ENCODE results near the gene PDSS2.

The PDSS2 gene

GRCh38 chr6:107318100-107318736, 141.1 kb downstream of the PDSS2 start:
- H3K9ac ChIP-seq (ENCODE audit: low read length): peak overlapping the region; percentile 35
- no peak overlapping the region for H3K27ac ChIP-seq (ENCODE audit: low read length, poor library complexity, severe bottlenecking)
- H3K4me3 ChIP-seq (ENCODE audit: insufficient read depth in 1 of 2, low read depth in 1 of 2, low read length in 2 of 2): no peak overlapping the region
- H3K9me3 ChIP-seq (ENCODE audit: control insufficient read depth, low read length): no peaks in the 10 kb centered on the region
- no peak overlapping the region for H3K18ac ChIP-seq (ENCODE audit: low read depth in 1 of 2, low read length in 2 of 2)
- no peak overlapping the region for H2BK12ac ChIP-seq (ENCODE audit: low read length in 2 of 2)
- H4K91ac ChIP-seq (ENCODE audit: low read length): no peak overlapping the region
- WGBS: 75% methylated on average over 7 of the region's 9 CpGs
- no peak overlapping the region for H2BK15ac ChIP-seq (ENCODE audit: low read depth, poor library complexity, severe bottlenecking)
- H3K4me2 ChIP-seq (ENCODE audit: low read length, poor library complexity, severe bottlenecking): no peak overlapping the region
- H3K79me1 ChIP-seq (replicated peaks; ENCODE audit: low read length, poor library complexity, severe bottlenecking): peaks cover 4% of the 10 kb centered on the region
- H3K23ac ChIP-seq (ENCODE audit: low read length in 2 of 2): no peak overlapping the region
- H2BK5ac ChIP-seq (ENCODE audit: low read depth, low read length, poor library complexity, severe bottlenecking): no peak overlapping the region
- no peaks in the 10 kb centered on the region for H3K27me3 ChIP-seq (ENCODE audit: control insufficient read depth in 1 of 2, insufficient read depth in 1 of 2, low read length in 2 of 2)
- H3K14ac ChIP-seq (ENCODE audit: low read length in 2 of 2): no peak overlapping the region
- H2AK5ac ChIP-seq (ENCODE audit: low read length, severe bottlenecking): no peak overlapping the region
- no peak overlapping the region for H2BK120ac ChIP-seq (ENCODE audit: low read depth, low read length)
- DNase-seq: peak; percentile 64
- H4K8ac ChIP-seq (ENCODE audit: low read length): no peak overlapping the region
- no peaks in the 10 kb centered on the region for H3K36me3 ChIP-seq (ENCODE audit: control insufficient read depth in 1 of 2, insufficient read depth in 2 of 2, low read depth in 1 of 2, low read length in 2 of 2)
- H2AFZ ChIP-seq (ENCODE audit: low read depth, low read length): no peak overlapping the region
- no peak overlapping the region for H3K4ac ChIP-seq (ENCODE audit: low read depth in 1 of 2, low read length in 2 of 2)
- H3K4me1 ChIP-seq (ENCODE audit: control insufficient read depth, insufficient read depth, low read depth, low read length): no peaks in the 10 kb centered on the region

GRCh38 chr6:107315114-107315513, 144.2 kb downstream of the PDSS2 start:
- no peak overlapping the region for H3K18ac ChIP-seq (ENCODE audit: low read depth in 1 of 2, low read length in 2 of 2)
- H3K9me3 ChIP-seq (ENCODE audit: control insufficient read depth, low read length): no peaks in the 10 kb centered on the region
- no peak overlapping the region for H2BK15ac ChIP-seq (ENCODE audit: low read depth, poor library complexity, severe bottlenecking)
- no peak overlapping the region for H2AK5ac ChIP-seq (ENCODE audit: low read length, severe bottlenecking)
- peak overlapping the region; percentile 29 for H3K9ac ChIP-seq (ENCODE audit: low read length)
- H3K4me1 ChIP-seq (ENCODE audit: control insufficient read depth, insufficient read depth, low read depth, low read length): no peaks in the 10 kb centered on the region
- no peak overlapping the region for H2BK120ac ChIP-seq (ENCODE audit: low read depth, low read length)
- H2AFZ ChIP-seq (ENCODE audit: low read depth, low read length): no peak overlapping the region
- H3K27me3 ChIP-seq (ENCODE audit: control insufficient read depth in 1 of 2, insufficient read depth in 1 of 2, low read length in 2 of 2): no peaks in the 10 kb centered on the region
- no peak overlapping the region for H3K23ac ChIP-seq (ENCODE audit: low read length in 2 of 2)
- no peak overlapping the region for H3K14ac ChIP-seq (ENCODE audit: low read length in 2 of 2)
- no peak overlapping the region for H4K8ac ChIP-seq (ENCODE audit: low read length)
- H2BK12ac ChIP-seq (ENCODE audit: low read length in 2 of 2): no peak overlapping the region
- DNase-seq: no peak
- H3K4ac ChIP-seq (ENCODE audit: low read depth in 1 of 2, low read length in 2 of 2): no peak overlapping the region
- no peak overlapping the region for H3K27ac ChIP-seq (ENCODE audit: low read length, poor library complexity, severe bottlenecking)
- H4K91ac ChIP-seq (ENCODE audit: low read length): no peak overlapping the region
- H3K4me3 ChIP-seq (ENCODE audit: insufficient read depth in 1 of 2, low read depth in 1 of 2, low read length in 2 of 2): no peak overlapping the region
- peaks cover 7% of the 10 kb centered on the region for H3K79me1 ChIP-seq (replicated peaks; ENCODE audit: low read length, poor library complexity, severe bottlenecking)
- H3K4me2 ChIP-seq (ENCODE audit: low read length, poor library complexity, severe bottlenecking): no peak overlapping the region
- H2BK5ac ChIP-seq (ENCODE audit: low read depth, low read length, poor library complexity, severe bottlenecking): no peak overlapping the region
- H3K36me3 ChIP-seq (ENCODE audit: control insufficient read depth in 1 of 2, insufficient read depth in 2 of 2, low read depth in 1 of 2, low read length in 2 of 2): no peaks in the 10 kb centered on the region

- Histone ChIP-seq H3K4me1 (ENCODE audit: control insufficient read depth, insufficient read depth, low read depth, low read length) (no peaks in the 10 kb centered on the region), H3K18ac (ENCODE audit: low read depth in 1 of 2, low read length in 2 of 2) (no peak overlapping the region), H3K9ac (ENCODE audit: low read length) (no peak overlapping the region), H3K36me3 (ENCODE audit: control insufficient read depth in 1 of 2, insufficient read depth in 2 of 2, low read depth in 1 of 2, low read length in 2 of 2) (no peaks in the 10 kb centered on the region), H3K79me1 (replicated peaks; ENCODE audit: low read length, poor library complexity, severe bottlenecking) (peaks cover 7% of the 10 kb centered on the region), H2BK12ac (ENCODE audit: low read length in 2 of 2) (no peak overlapping the region), H2AFZ (ENCODE audit: low read depth, low read length) (no peak overlapping the region), H4K91ac (ENCODE audit: low read length) (no peak overlapping the region), H3K4ac (ENCODE audit: low read depth in 1 of 2, low read length in 2 of 2) (no peak overlapping the region), H2BK15ac (ENCODE audit: low read depth, poor library complexity, severe bottlenecking) (no peak overlapping the region), H3K23ac (ENCODE audit: low read length in 2 of 2) (no peak overlapping the region), H4K8ac (ENCODE audit: low read length) (no peak overlapping the region), H3K4me2 (ENCODE audit: low read length, poor library complexity, severe bottlenecking) (no peak overlapping the region), H2BK120ac (ENCODE audit: low read depth, low read length) (no peak overlapping the region), H2AK5ac (ENCODE audit: low read length, severe bottlenecking) (no peak overlapping the region), H2BK5ac (ENCODE audit: low read depth, low read length, poor library complexity, severe bottlenecking) (no peak overlapping the region), H3K27me3 (ENCODE audit: control insufficient read depth in 1 of 2, insufficient read depth in 1 of 2, low read length in 2 of 2) (no peaks in the 10 kb centered on the region), H3K27ac (ENCODE audit: low read length, poor library complexity, severe bottlenecking) (no peak overlapping the region), H3K14ac (ENCODE audit: low read length in 2 of 2) (no peak overlapping the region), H3K9me3 (ENCODE audit: control insufficient read depth, low read length) (no peaks in the 10 kb centered on the region), H3K4me3 (ENCODE audit: insufficient read depth in 1 of 2, low read depth in 1 of 2, low read length in 2 of 2) (no peak overlapping the region)
- WGBS: 100% methylated on average over 2 of the region's 3 CpGs
- no peak for DNase-seq
Observed at GRCh38 chr6:107314531-107314939, 144.8 kb downstream of the PDSS2 start.

GRCh38 chr6:107313776-107314175, 145.6 kb downstream of the PDSS2 start:
- Histone ChIP-seq H3K18ac (ENCODE audit: low read depth in 1 of 2, low read length in 2 of 2) (no peak overlapping the region), H4K8ac (ENCODE audit: low read length) (no peak overlapping the region), H3K4me1 (ENCODE audit: control insufficient read depth, insufficient read depth, low read depth, low read length) (no peaks in the 10 kb centered on the region), H2BK12ac (ENCODE audit: low read length in 2 of 2) (no peak overlapping the region), H3K4me3 (ENCODE audit: insufficient read depth in 1 of 2, low read depth in 1 of 2, low read length in 2 of 2) (no peak overlapping the region), H3K23ac (ENCODE audit: low read length in 2 of 2) (no peak overlapping the region), H2BK5ac (ENCODE audit: low read depth, low read length, poor library complexity, severe bottlenecking) (no peak overlapping the region), H3K14ac (ENCODE audit: low read length in 2 of 2) (no peak overlapping the region), H3K4me2 (ENCODE audit: low read length, poor library complexity, severe bottlenecking) (no peak overlapping the region), H3K9ac (ENCODE audit: low read length) (no peak overlapping the region), H3K9me3 (ENCODE audit: control insufficient read depth, low read length) (no peaks in the 10 kb centered on the region), H2BK15ac (ENCODE audit: low read depth, poor library complexity, severe bottlenecking) (no peak overlapping the region), H3K36me3 (ENCODE audit: control insufficient read depth in 1 of 2, insufficient read depth in 2 of 2, low read depth in 1 of 2, low read length in 2 of 2) (peaks cover 0 to under 1% of the 10 kb centered on the region in 2 experiments), H3K27me3 (ENCODE audit: control insufficient read depth in 1 of 2, insufficient read depth in 1 of 2, low read length in 2 of 2) (no peaks in the 10 kb centered on the region), H3K4ac (ENCODE audit: low read depth in 1 of 2, low read length in 2 of 2) (no peak overlapping the region), H3K27ac (ENCODE audit: low read length, poor library complexity, severe bottlenecking) (no peak overlapping the region), H2BK120ac (ENCODE audit: low read depth, low read length) (no peak overlapping the region), H3K79me1 (replicated peaks; ENCODE audit: low read length, poor library complexity, severe bottlenecking) (peaks cover 9% of the 10 kb centered on the region), H2AK5ac (ENCODE audit: low read length, severe bottlenecking) (no peak overlapping the region), H2AFZ (ENCODE audit: low read depth, low read length) (no peak overlapping the region), H4K91ac (ENCODE audit: low read length) (no peak overlapping the region)
- no peak for DNase-seq
- WGBS: 100% methylated on average over 2 of the region's 3 CpGs
